HEK293T (cell line): ENCODE data around the gene PACS2.

ENCODE experiments used
- CTCF ChIA-PET: fragments of 350-600 bp; formaldehyde crosslinking; extraction: SDS; loops from one replicate; lab custom pipeline; 2021; ENCODE audit warnings: antibody characterized with exemption, inconsistent platforms; lab: Yijun Ruan, JAX
- POLR2A ChIA-PET: fragments of 350-600 bp; formaldehyde crosslinking; extraction: SDS; loops from one replicate; lab custom pipeline; 2020; ENCODE audit warnings: antibody characterized with exemption, inconsistent platforms; lab: Yijun Ruan, JAX
- DNase-seq: peaks from one replicate; pipeline ENCODE4 v3.0.0; 2012; ENCODE audit warnings: mixed read lengths; ENCODE audit errors: extremely low spot score
- ARNT ChIP-seq: fragments of 450-650 bp; IDR thresholded peaks from 2 replicates; pipeline ENCODE4 v1.6.1; 2017; ENCODE audit warnings: mild to moderate bottlenecking
- BHLHE40 ChIP-seq: fragments of 450-650 bp; IDR thresholded peaks from 2 replicates; pipeline ENCODE4 v1.6.1; 2016; ENCODE audit warnings: mild to moderate bottlenecking, moderate library complexity, borderline replicate concordance
- CTBP1 ChIP-seq: fragments of 450-650 bp; IDR thresholded peaks from 2 replicates; pipeline ENCODE4 v1.6.1; 2016; ENCODE audit warnings: borderline replicate concordance
- ELF4 ChIP-seq: fragments of 450-650 bp; IDR thresholded peaks from 2 replicates; pipeline ENCODE4 v1.6.1; 2017; ENCODE audit warnings: antibody characterized with exemption
- FOXA1 ChIP-seq: fragments of 450-650 bp; IDR thresholded peaks from 2 replicates; pipeline ENCODE4 v1.6.1; 2016; ENCODE audit warnings: mild to moderate bottlenecking
- FOXK2 ChIP-seq: fragments of 450-650 bp; IDR thresholded peaks from 2 replicates; pipeline ENCODE4 v1.6.1; 2016; ENCODE audit warnings: mild to moderate bottlenecking
- FOXM1 ChIP-seq: fragments of 450-650 bp; IDR thresholded peaks from 2 replicates; pipeline ENCODE4 v1.6.1; 2017; ENCODE audit warnings: mild to moderate bottlenecking, borderline replicate concordance
- HDGF ChIP-seq: fragments of 450-650 bp; IDR thresholded peaks from 2 replicates; pipeline ENCODE4 v1.6.1; 2017; ENCODE audit warnings: antibody characterized with exemption, borderline replicate concordance
- L3MBTL2 ChIP-seq: fragments of 450-650 bp; conservative IDR thresholded peaks from 2 replicates; pipeline ENCODE4 v1.6.1; 2016; ENCODE audit warnings: mild to moderate bottlenecking
- LEF1 ChIP-seq: fragments of 450-650 bp; IDR thresholded peaks from 2 replicates; pipeline ENCODE4 v1.6.1; 2017; ENCODE audit warnings: mild to moderate bottlenecking, borderline replicate concordance
- NFRKB ChIP-seq: fragments of 450-650 bp; IDR thresholded peaks from 2 replicates; pipeline ENCODE4 v1.6.1; 2016; ENCODE audit warnings: mild to moderate bottlenecking, moderate library complexity
- PKNOX1 ChIP-seq: fragments of 450-650 bp; IDR thresholded peaks from 2 replicates; pipeline ENCODE4 v1.6.1; 2016
- SP1 ChIP-seq: fragments of 450-650 bp; IDR thresholded peaks from 2 replicates; pipeline ENCODE4 v1.6.1; 2017
- SUZ12 ChIP-seq: fragments of 450-650 bp; IDR thresholded peaks from 2 replicates; pipeline ENCODE4 v1.6.1; 2016; ENCODE audit warnings: mild to moderate bottlenecking
- TARDBP ChIP-seq: fragments of 450-650 bp; IDR thresholded peaks from 2 replicates; pipeline ENCODE4 v1.6.1; 2016
- ZNF384 ChIP-seq: fragments of 450-650 bp; IDR thresholded peaks from 2 replicates; pipeline ENCODE4 v1.6.1; 2016

The PACS2 gene

GRCh38 chr14:105365101-105365500 lies 50.6 kb downstream of the PACS2 start:
- ChIA-PET CTCF (interaction anchor here (0.6 kb wide), 1 partner anchor 133 kb away, joined by 3 read pairs; no protein-coding TSS in a partner anchor), POLR2A (no interaction called here)
- DNase-seq, result no peak
- TF ChIP-seq FOXM1 (no peak), CTBP1 (no peak), NFRKB (no peak), FOXA1 (no peak), SP1 (no peak), L3MBTL2 (no peak), BHLHE40 (no peak), PKNOX1 (no peak), HDGF (no peak), ELF4 (no peak), FOXK2 (no peak), ZNF384 (no peak), ARNT (no peak), SUZ12 (no peak), LEF1 (no peak), TARDBP (no peak)

GRCh38 chr14:105365681-105366080 lies 51.1 kb downstream of the PACS2 start:
- ChIA-PET CTCF (no interaction called here), POLR2A (no interaction called here)
- no peak for DNase-seq
- TF ChIP-seq FOXM1 (no peak), FOXK2 (no peak), L3MBTL2 (no peak), ZNF384 (no peak), NFRKB (no peak), HDGF (no peak), ARNT (no peak), SUZ12 (no peak), CTBP1 (no peak), ELF4 (no peak), SP1 (no peak), BHLHE40 (no peak)

GRCh38 chr14:105366386-105367074 lies 52.0 kb downstream of the PACS2 start:
- no peak for DNase-seq
- TF ChIP-seq BHLHE40, result no peak
- TF ChIP-seq TARDBP, result no peak
- TF ChIP-seq FOXA1, result no peak
- ChIA-PET CTCF (interaction anchor here (1.1 kb wide), 1 partner anchor 123 kb away, joined by 4 read pairs; no protein-coding TSS in a partner anchor), POLR2A (no interaction called here)

GRCh38 chr14:105367116-105368031 lies 52.8 kb downstream of the PACS2 start:
- ChIA-PET CTCF (interaction anchor here (1.1 kb wide), 1 partner anchor 123 kb away, joined by 4 read pairs; no protein-coding TSS in a partner anchor), POLR2A (no interaction called here)
- TF ChIP-seq FOXA1 (no peak), ELF4 (no peak), BHLHE40 (no peak), ZNF384 (no peak), SUZ12 (no peak), HDGF (no peak), SP1 (no peak), TARDBP (no peak), ARNT (no peak), PKNOX1 (no peak), LEF1 (no peak), FOXM1 (no peak), CTBP1 (no peak), FOXK2 (no peak), NFRKB (no peak), L3MBTL2 (no peak)
- no peak for DNase-seq

- no peak for TF ChIP-seq HDGF
- TF ChIP-seq BHLHE40, result no peak
- TF ChIP-seq CTBP1, result no peak
- no peak for TF ChIP-seq SP1
- no peak for TF ChIP-seq FOXA1
- no peak for TF ChIP-seq FOXK2
- no peak for TF ChIP-seq ARNT
- TF ChIP-seq FOXM1, result no peak
- POLR2A ChIA-PET, result no interaction called here
- DNase-seq, result no peak
- CTCF ChIA-PET, result no interaction called here
Observed at GRCh38 chr14:105368032-105368417, 53.5 kb downstream of the PACS2 start.

- ChIA-PET CTCF (interaction anchor here (0.5 kb wide), 1 partner anchor 472 kb away, joined by 3 read pairs; no protein-coding TSS in a partner anchor), POLR2A (no interaction called here)
- TF ChIP-seq PKNOX1 (no peak), BHLHE40 (no peak), SUZ12 (no peak), NFRKB (no peak), TARDBP (no peak), FOXM1 (no peak), ELF4 (no peak), FOXA1 (no peak), SP1 (no peak), ARNT (no peak), ZNF384 (no peak), FOXK2 (no peak), HDGF (no peak), L3MBTL2 (no peak), LEF1 (no peak), CTBP1 (no peak)
- no peak for DNase-seq
Observed at GRCh38 chr14:105368426-105368825, 53.9 kb downstream of the PACS2 start.
